GM23338 (cell line): ENCODE measurements around the gene GOLGA6L2. TPM values are rescaled to one million over a fixed set of nuclear protein-coding genes. Genes with fewer than 3 reads are reported as not detected.

Experiments used
- ATAC-seq: fragments of 200-7000 bp; cut with Tn5 transposase; 3 replicates; pipeline ENCODE4 v1.9.1; 2020
- DNase-seq: peaks from one replicate; pipeline ENCODE4 v3.0.0-alpha.2; 2015; ENCODE audit warnings: low spot score
- H2AFZ ChIP-seq: fragments of 200-600 bp; sonication (generic); 2 replicates; pipeline ENCODE4 v1.8.0; 2016; ENCODE audit warnings: antibody characterized with exemption, mild to moderate bottlenecking, moderate library complexity
- H3F3A ChIP-seq: fragments of 200-600 bp; sonication (generic); replicated peaks from 2 replicates; pipeline ENCODE4 v1.8.0; 2017; ENCODE audit warnings: antibody characterized with exemption, mixed run types, low read depth
- H3K27ac ChIP-seq: fragments of 200-600 bp; sonication (generic); 2 replicates; pipeline ENCODE4 v1.6.1; 2016; ENCODE audit warnings: low read depth
- H3K27me3 ChIP-seq: fragments of 200-600 bp; sonication (generic); 2 replicates; pipeline ENCODE4 v1.8.0; 2016; ENCODE audit warnings: mild to moderate bottlenecking, mixed run types, moderate library complexity; ENCODE audit not compliant: insufficient read depth
- H3K36me3 ChIP-seq: fragments of 200-600 bp; sonication (generic); 2 replicates; pipeline ENCODE4 v1.8.0; 2016; ENCODE audit warnings: mild to moderate bottlenecking; ENCODE audit not compliant: insufficient read depth
- H3K4me1 ChIP-seq: fragments of 200-600 bp; sonication (generic); 2 replicates; pipeline ENCODE4 v1.8.0; 2016; ENCODE audit warnings: mild to moderate bottlenecking, moderate library complexity; ENCODE audit not compliant: insufficient read depth
- H3K4me2 ChIP-seq: fragments of 200-600 bp; sonication (generic); 2 replicates; pipeline ENCODE4 v1.7.1; 2017; ENCODE audit warnings: mixed run types
- H3K4me3 ChIP-seq: fragments of 200-600 bp; sonication (generic); 2 replicates; pipeline ENCODE4 v1.6.1; 2016; ENCODE audit warnings: mixed run types
- H3K79me2 ChIP-seq: fragments of 200-600 bp; sonication (generic); replicated peaks from 2 replicates; pipeline ENCODE4 v1.8.0; 2017; ENCODE audit warnings: mild to moderate bottlenecking; ENCODE audit not compliant: insufficient read depth
- H3K9me2 ChIP-seq: fragments of 200-600 bp; sonication (generic); 2 replicates; pipeline ENCODE4 v1.8.0; 2017; ENCODE audit not compliant: insufficient read depth
- H4K20me1 ChIP-seq: fragments of 200-600 bp; sonication (generic); replicated peaks from 2 replicates; pipeline ENCODE4 v1.8.0; 2017; ENCODE audit warnings: mild to moderate bottlenecking; ENCODE audit not compliant: insufficient read depth
- H3K27ac Mint-ChIP-seq: 2 replicates; pipeline ENCODE4 v1.8.0; 2020; ENCODE audit warnings: inconsistent platforms, mild to moderate bottlenecking, moderate library complexity, mixed read lengths
- H3K27me3 Mint-ChIP-seq: 3 replicates; pipeline ENCODE4 v1.8.0; 2022; ENCODE audit warnings: low read depth, mild to moderate bottlenecking, moderate library complexity, mixed read lengths, inconsistent platforms; ENCODE audit not compliant: insufficient read depth, poor library complexity
- H3K36me3 Mint-ChIP-seq: 3 replicates; pipeline ENCODE4 v1.8.0; 2021; ENCODE audit warnings: low read depth, mild to moderate bottlenecking, inconsistent platforms, moderate library complexity, mixed read lengths
- H3K4me1 Mint-ChIP-seq: 3 replicates; pipeline ENCODE4 v1.8.0; 2020; ENCODE audit warnings: mild to moderate bottlenecking, inconsistent platforms, mixed read lengths
- H3K4me3 Mint-ChIP-seq: 3 replicates; pipeline ENCODE4 v1.8.0; 2021; ENCODE audit warnings: moderate library complexity, mild to moderate bottlenecking, inconsistent platforms, mixed read lengths
- H3K9me3 Mint-ChIP-seq: 3 replicates; pipeline ENCODE4 v1.8.0; 2020; ENCODE audit warnings: moderate library complexity, mild to moderate bottlenecking, inconsistent platforms, mixed read lengths
- CREB1 ChIP-seq: fragments of 250-450 bp; sonication (Bioruptor Pico); IDR thresholded peaks from 2 replicates; pipeline ENCODE4 v1.5.0; 2020; ENCODE audit warnings: low read depth, mild to moderate bottlenecking, moderate library complexity
- EZH2 ChIP-seq: fragments of 200-600 bp; sonication (generic); IDR thresholded peaks from one replicate; pipeline ENCODE4 v1.8.0; 2017; ENCODE audit warnings: antibody characterized with exemption, mild to moderate bottlenecking, low read depth; ENCODE audit not compliant: unreplicated experiment
- EZH2phosphoT487 ChIP-seq: fragments of 200-600 bp; sonication (generic); IDR thresholded peaks from one replicate; pipeline ENCODE4 v1.8.1; 2018; ENCODE audit warnings: antibody characterized with exemption; ENCODE audit not compliant: unreplicated experiment
- JUNB ChIP-seq: IDR thresholded peaks from one replicate; pipeline ENCODE4 v1.6.1; 2016; ENCODE audit warnings: antibody characterized with exemption; ENCODE audit not compliant: unreplicated experiment
- NANOG ChIP-seq: IDR thresholded peaks from 2 replicates; pipeline ENCODE4 v1.6.1; 2016; ENCODE audit warnings: antibody characterized with exemption, borderline replicate concordance
- POLR2AphosphoS5 ChIP-seq: IDR thresholded peaks from 2 replicates; pipeline ENCODE4 v1.6.1; 2016; ENCODE audit warnings: antibody characterized with exemption, low read depth
- STAT1 ChIP-seq: IDR thresholded peaks from one replicate; pipeline ENCODE4 v1.6.1; 2016; ENCODE audit warnings: antibody characterized with exemption; ENCODE audit not compliant: unreplicated experiment
- ZNF114 ChIP-seq: fragments of 250-450 bp; sonication (Bioruptor Pico); IDR thresholded peaks from 2 replicates; pipeline ENCODE4 v1.5.0; 2020; ENCODE audit warnings: mild to moderate bottlenecking, moderate library complexity
- ZNF331 ChIP-seq: fragments of 250-450 bp; sonication (Bioruptor Pico); IDR thresholded peaks from 2 replicates; pipeline ENCODE4 v1.5.0; 2020; ENCODE audit warnings: low read depth, mild to moderate bottlenecking, moderate library complexity
- polyA plus RNA-seq: library from polyadenylated mRNA; unstranded; fragments of >200 nt; fragmentation: Nextera tagmentation; extraction: Ambion mirVana; gene quantifications from 2 replicates; pipeline ENCODE4 v1.2.1, GENCODE V29; 2016
- total RNA-seq: library from RNA; depleted of rRNA; stranded (reverse); fragments of >200 nt; shearing (Covaris generic); gene quantifications from 2 replicates; pipeline ENCODE4 v1.2.3, GENCODE V29; 2014
- TF ChIP-seq, protein P1 (sequence below): IDR thresholded peaks from 2 replicates; pipeline ENCODE4 v1.6.1; 2016; ENCODE audit warnings: antibody characterized with exemption
- TF ChIP-seq, protein P2 (sequence below): IDR thresholded peaks from one replicate; pipeline ENCODE4 v1.6.1; 2018; ENCODE audit warnings: antibody characterized with exemption; ENCODE audit not compliant: unreplicated experiment

The GOLGA6L2 gene
- total and polyA plus RNA-seq, 2 experiments from 2014 or later, result not detected

DNA sequence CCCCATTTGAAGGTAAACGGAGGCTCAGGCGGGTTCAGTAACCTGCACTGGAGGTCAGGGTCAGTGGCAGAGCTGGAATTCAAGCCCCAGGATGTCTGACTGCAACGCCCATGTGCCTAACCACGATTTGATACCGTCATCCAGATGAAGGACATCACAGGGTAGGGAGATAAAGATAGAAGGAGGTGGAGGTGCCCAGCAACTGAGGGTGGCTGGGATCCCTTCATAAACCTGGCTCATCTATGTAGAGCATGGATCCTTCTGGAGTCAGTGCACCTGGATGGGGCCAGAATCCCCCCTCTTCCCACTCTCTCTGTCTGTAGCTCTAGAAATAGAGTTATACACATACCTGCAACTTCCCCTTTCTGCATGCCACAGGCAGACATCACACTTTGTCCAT is 51.2 kb downstream of the GOLGA6L2 start:
- no peak for ATAC-seq
- peaks cover 2% of the 10 kb centered on the region; the same call in 2 of the 3 replicates for H3K36me3 Mint-ChIP-seq
- H3K27ac ChIP-seq, result no peak overlapping the region
- no peak overlapping the region for H3K4me3 ChIP-seq
- H3K9me3 Mint-ChIP-seq, result peaks cover 55% of the 10 kb centered on the region
- H3K27me3 ChIP-seq, result no peaks in the 10 kb centered on the region
- H3K4me1 ChIP-seq, result no peaks in the 10 kb centered on the region
- H3K4me1 Mint-ChIP-seq, result peaks cover 7% of the 10 kb centered on the region
- no peaks in the 10 kb centered on the region for H3K79me2 ChIP-seq
- H3K36me3 ChIP-seq, result no peaks in the 10 kb centered on the region
- H3K27ac Mint-ChIP-seq, result no peak overlapping the region
- TF ChIP-seq, protein P1, sequence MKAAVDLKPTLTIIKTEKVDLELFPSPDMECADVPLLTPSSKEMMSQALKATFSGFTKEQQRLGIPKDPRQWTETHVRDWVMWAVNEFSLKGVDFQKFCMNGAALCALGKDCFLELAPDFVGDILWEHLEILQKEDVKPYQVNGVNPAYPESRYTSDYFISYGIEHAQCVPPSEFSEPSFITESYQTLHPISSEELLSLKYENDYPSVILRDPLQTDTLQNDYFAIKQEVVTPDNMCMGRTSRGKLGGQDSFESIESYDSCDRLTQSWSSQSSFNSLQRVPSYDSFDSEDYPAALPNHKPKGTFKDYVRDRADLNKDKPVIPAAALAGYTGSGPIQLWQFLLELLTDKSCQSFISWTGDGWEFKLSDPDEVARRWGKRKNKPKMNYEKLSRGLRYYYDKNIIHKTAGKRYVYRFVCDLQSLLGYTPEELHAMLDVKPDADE, result no peak
- no peak for TF ChIP-seq STAT1
- TF ChIP-seq ZNF114 (CRISPR knock-in tag), result no peak
- no peak for TF ChIP-seq CREB1 (CRISPR knock-in tag)
- TF ChIP-seq, protein P2, sequence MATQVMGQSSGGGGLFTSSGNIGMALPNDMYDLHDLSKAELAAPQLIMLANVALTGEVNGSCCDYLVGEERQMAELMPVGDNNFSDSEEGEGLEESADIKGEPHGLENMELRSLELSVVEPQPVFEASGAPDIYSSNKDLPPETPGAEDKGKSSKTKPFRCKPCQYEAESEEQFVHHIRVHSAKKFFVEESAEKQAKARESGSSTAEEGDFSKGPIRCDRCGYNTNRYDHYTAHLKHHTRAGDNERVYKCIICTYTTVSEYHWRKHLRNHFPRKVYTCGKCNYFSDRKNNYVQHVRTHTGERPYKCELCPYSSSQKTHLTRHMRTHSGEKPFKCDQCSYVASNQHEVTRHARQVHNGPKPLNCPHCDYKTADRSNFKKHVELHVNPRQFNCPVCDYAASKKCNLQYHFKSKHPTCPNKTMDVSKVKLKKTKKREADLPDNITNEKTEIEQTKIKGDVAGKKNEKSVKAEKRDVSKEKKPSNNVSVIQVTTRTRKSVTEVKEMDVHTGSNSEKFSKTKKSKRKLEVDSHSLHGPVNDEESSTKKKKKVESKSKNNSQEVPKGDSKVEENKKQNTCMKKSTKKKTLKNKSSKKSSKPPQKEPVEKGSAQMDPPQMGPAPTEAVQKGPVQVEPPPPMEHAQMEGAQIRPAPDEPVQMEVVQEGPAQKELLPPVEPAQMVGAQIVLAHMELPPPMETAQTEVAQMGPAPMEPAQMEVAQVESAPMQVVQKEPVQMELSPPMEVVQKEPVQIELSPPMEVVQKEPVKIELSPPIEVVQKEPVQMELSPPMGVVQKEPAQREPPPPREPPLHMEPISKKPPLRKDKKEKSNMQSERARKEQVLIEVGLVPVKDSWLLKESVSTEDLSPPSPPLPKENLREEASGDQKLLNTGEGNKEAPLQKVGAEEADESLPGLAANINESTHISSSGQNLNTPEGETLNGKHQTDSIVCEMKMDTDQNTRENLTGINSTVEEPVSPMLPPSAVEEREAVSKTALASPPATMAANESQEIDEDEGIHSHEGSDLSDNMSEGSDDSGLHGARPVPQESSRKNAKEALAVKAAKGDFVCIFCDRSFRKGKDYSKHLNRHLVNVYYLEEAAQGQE, result no peak
- no peak for DNase-seq
- H3K9me2 ChIP-seq, result no peaks in the 10 kb centered on the region; the same call in 1 of the 2 replicates
- no peak overlapping the region for H3K4me2 ChIP-seq
- H2AFZ ChIP-seq, result 0 out of 2 replicates have a peak overlapping the region, but pooled peaks have one; percentile 92
- H3F3A ChIP-seq, result no peaks in the 10 kb centered on the region
- no peaks in the 10 kb centered on the region for H4K20me1 ChIP-seq
- H3K27me3 Mint-ChIP-seq, result peaks cover 5% of the 10 kb centered on the region
- no peak overlapping the region for H3K4me3 Mint-ChIP-seq

DNA sequence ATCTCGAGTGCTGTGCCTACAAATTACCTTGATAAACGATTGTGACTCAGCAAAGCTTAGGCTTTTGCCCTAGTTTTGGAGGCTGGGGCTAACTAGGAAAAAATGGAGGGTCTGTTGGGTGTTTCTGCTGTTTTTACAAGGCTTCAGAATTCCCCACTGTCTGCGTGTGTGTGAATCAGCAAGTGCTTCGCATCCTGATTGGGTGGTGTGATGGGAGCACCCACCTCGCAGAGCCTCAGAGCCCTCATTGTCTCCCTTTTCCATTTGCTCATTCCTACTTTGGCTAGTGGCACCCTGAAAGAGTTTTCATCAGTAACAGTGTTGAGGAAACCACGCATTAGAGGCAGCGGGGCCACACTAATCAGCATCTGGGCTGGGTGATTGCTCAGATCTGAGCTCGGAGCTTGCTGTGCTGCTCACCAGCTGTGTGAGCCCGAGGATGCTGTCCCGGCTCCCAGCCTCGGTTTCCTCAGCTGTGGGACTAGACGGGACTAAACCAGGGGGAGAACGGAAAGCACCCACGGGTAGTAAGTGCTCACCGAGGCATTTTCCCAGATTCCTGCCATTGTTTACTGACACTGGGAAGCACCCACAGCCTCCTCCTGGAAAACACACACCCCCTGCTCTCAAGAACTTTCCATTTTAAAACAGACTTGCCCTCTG is 51.9 kb downstream of the GOLGA6L2 start:
- no peaks in the 10 kb centered on the region; the same call in 1 of the 2 replicates for H3K9me2 ChIP-seq
- ATAC-seq (peak; percentile 38; the same call in 2 of the 3 replicates), DNase-seq (no peak)
- H3K4me2 ChIP-seq, result no peak overlapping the region
- Mint-ChIP-seq H3K4me1 (peaks cover 7% of the 10 kb centered on the region), H3K4me3 (no peak overlapping the region), H3K36me3 (peaks cover 2% of the 10 kb centered on the region; the same call in 1 of the 3 replicates), H3K9me3 (peaks cover 56% of the 10 kb centered on the region), H3K27ac (0 out of 2 replicates have a peak overlapping the region, but pooled peaks have one; percentile 52), H3K27me3 (peaks cover 3% of the 10 kb centered on the region)
- H3K27ac ChIP-seq, result no peak overlapping the region
- H2AFZ ChIP-seq, result peak overlapping the region; percentile 92
- no peaks in the 10 kb centered on the region for H3K27me3 ChIP-seq
- H3K4me3 ChIP-seq, result no peak overlapping the region
- H4K20me1 ChIP-seq, result no peaks in the 10 kb centered on the region
- H3K79me2 ChIP-seq, result no peaks in the 10 kb centered on the region
- no peaks in the 10 kb centered on the region for H3F3A ChIP-seq
- H3K36me3 ChIP-seq, result no peaks in the 10 kb centered on the region
- H3K4me1 ChIP-seq, result no peaks in the 10 kb centered on the region
- TF ChIP-seq, protein P1, result no peak
- TF ChIP-seq ZNF114 (CRISPR knock-in tag) (no peak), ZNF331 (CRISPR knock-in tag) (no peak), JUNB (no peak), EZH2phosphoT487 (no peak), CREB1 (CRISPR knock-in tag) (no peak), POLR2AphosphoS5 (no peak), EZH2 (no peak), NANOG (no peak)
- TF ChIP-seq, protein P2, result no peak
